Neuronal stem cell (in vitro differentiated cells): Measurements from ENCODE around the gene ADGRV1.
"Not testable (repeated sequence)": the region's sequence is repeated elsewhere in the genome, so short reads cannot be mapped to it uniquely, and the experiment has no call there.

Source experiments
- DNase-seq: peaks from one replicate; pipeline ENCODE4 v3.0.0-alpha.2; 2013; ENCODE audit warnings: low spot score
- H2AFZ ChIP-seq: one replicate; pipeline ENCODE4 v1.6.1; 2013; ENCODE audit warnings: mild to moderate bottlenecking, low read length, inconsistent platforms
- H2AK5ac ChIP-seq: 2 replicates; pipeline ENCODE4 v1.6.1; 2013; ENCODE audit warnings: low read depth, mild to moderate bottlenecking, inconsistent platforms, low read length, moderate library complexity, mixed read lengths
- H2BK120ac ChIP-seq: 2 replicates; pipeline ENCODE4 v1.6.1; 2013; ENCODE audit warnings: low read depth, mild to moderate bottlenecking, inconsistent platforms, low read length, moderate library complexity, mixed read lengths
- H2BK12ac ChIP-seq: one replicate; pipeline ENCODE4 v1.6.1; 2013; ENCODE audit warnings: low read length, inconsistent platforms
- H2BK15ac ChIP-seq: 2 replicates; pipeline ENCODE4 v1.6.1; 2013; ENCODE audit warnings: mild to moderate bottlenecking, low read length, inconsistent platforms, mixed read lengths
- H2BK5ac ChIP-seq: one replicate; pipeline ENCODE4 v1.6.1; 2013; ENCODE audit warnings: inconsistent platforms, mild to moderate bottlenecking, low read length, moderate library complexity
- H3K14ac ChIP-seq: one replicate; pipeline ENCODE4 v1.6.1; 2013; ENCODE audit warnings: low read length, inconsistent platforms
- H3K18ac ChIP-seq: 2 replicates; pipeline ENCODE4 v1.6.1; 2013; ENCODE audit warnings: low read length, inconsistent platforms
- H3K23ac ChIP-seq: 2 replicates; pipeline ENCODE4 v1.6.1; 2013; ENCODE audit warnings: low read depth, mild to moderate bottlenecking, mixed read lengths, low read length, inconsistent platforms; ENCODE audit not compliant: poor library complexity
- H3K27ac ChIP-seq: replicated peaks from 3 replicates; pipeline ENCODE4 v1.5.1; 2013; ENCODE audit warnings: low read length, inconsistent platforms
- H3K27me3 ChIP-seq, 3 experiments: 2 replicates each; pipeline ENCODE4 v1.6.1; 2013; ENCODE audit warnings: low read length in 3 of 3, mild to moderate bottlenecking in 2 of 3, inconsistent platforms in 1 of 3, low read depth in 1 of 3, mixed read lengths in 1 of 3, moderate library complexity in 1 of 3; ENCODE audit not compliant: control insufficient read depth in 3 of 3, insufficient read depth in 3 of 3
- H3K36me3 ChIP-seq, 2 donors: replicated peaks in 1 of 2; 2 replicates each; pipeline ENCODE4 v1.6.1; 2013; ENCODE audit warnings: low read length in 2 of 2; ENCODE audit not compliant: control insufficient read depth in 2 of 2, insufficient read depth in 2 of 2
- H3K4ac ChIP-seq: 2 replicates; pipeline ENCODE4 v1.6.1; 2013; ENCODE audit warnings: inconsistent platforms, mild to moderate bottlenecking, low read length, moderate library complexity
- H3K4me1 ChIP-seq, 2 donors: 1 replicate in 1 of 2; 2 replicates in 1 of 2; pipeline ENCODE4 v1.6.1; 2013; ENCODE audit warnings: low read length in 2 of 2, low read depth in 1 of 2; ENCODE audit not compliant: control insufficient read depth in 2 of 2, insufficient read depth in 1 of 2
- H3K4me2 ChIP-seq: one replicate; pipeline ENCODE4 v1.6.1; 2013; ENCODE audit warnings: mild to moderate bottlenecking, low read length, inconsistent platforms; ENCODE audit not compliant: insufficient read depth, poor library complexity, severe bottlenecking
- H3K4me3 ChIP-seq, 2 donors: 2 replicates each; pipeline ENCODE4 v1.5.1; 2013; ENCODE audit warnings: low read length in 2 of 2, mild to moderate bottlenecking in 2 of 2, inconsistent platforms in 1 of 2, moderate library complexity in 1 of 2
- H3K79me1 ChIP-seq: one replicate; pipeline ENCODE4 v1.6.1; 2013; ENCODE audit warnings: low read depth, mild to moderate bottlenecking, inconsistent platforms, low read length, moderate library complexity
- H3K9ac ChIP-seq: one replicate; pipeline ENCODE4 v1.6.1; 2013; ENCODE audit warnings: mild to moderate bottlenecking, low read depth, low read length, inconsistent platforms; ENCODE audit not compliant: poor library complexity
- H3K9me3 ChIP-seq, 2 donors: replicated peaks in 1 of 2; 2 replicates each; pipeline versions ENCODE3 to v1.6.1; 2013; ENCODE audit warnings: low read length in 2 of 2, mild to moderate bottlenecking in 2 of 2, inconsistent platforms in 1 of 2, low read depth in 1 of 2, mixed read lengths in 1 of 2, moderate library complexity in 1 of 2; ENCODE audit not compliant: control insufficient read depth in 2 of 2, insufficient read depth in 1 of 2
- H4K8ac ChIP-seq: one replicate; pipeline ENCODE4 v1.6.1; 2013; ENCODE audit warnings: low read depth, mild to moderate bottlenecking, inconsistent platforms, low read length, moderate library complexity
- H4K91ac ChIP-seq: one replicate; pipeline ENCODE4 v1.6.1; 2013; ENCODE audit warnings: low read length, low read depth, mild to moderate bottlenecking, inconsistent platforms; ENCODE audit not compliant: poor library complexity
- WGBS, 2 donors: extraction: QIAGEN DNeasy Blood & Tissue Kit; methylation state at CpG; one replicate each; pipeline ENCODE4 v1.1.7; 2013; ENCODE audit warnings: missing lambda C conversion rate in 2 of 2, mixed read lengths in 1 of 2; ENCODE audit not compliant: insufficient read length in 2 of 2, insufficient replicate concordance in 1 of 2; ENCODE audit errors: extremely low coverage in 2 of 2; 5-methylcytosine and 5-hydroxymethylcytosine counted together

ADGRV1 gene

DNA sequence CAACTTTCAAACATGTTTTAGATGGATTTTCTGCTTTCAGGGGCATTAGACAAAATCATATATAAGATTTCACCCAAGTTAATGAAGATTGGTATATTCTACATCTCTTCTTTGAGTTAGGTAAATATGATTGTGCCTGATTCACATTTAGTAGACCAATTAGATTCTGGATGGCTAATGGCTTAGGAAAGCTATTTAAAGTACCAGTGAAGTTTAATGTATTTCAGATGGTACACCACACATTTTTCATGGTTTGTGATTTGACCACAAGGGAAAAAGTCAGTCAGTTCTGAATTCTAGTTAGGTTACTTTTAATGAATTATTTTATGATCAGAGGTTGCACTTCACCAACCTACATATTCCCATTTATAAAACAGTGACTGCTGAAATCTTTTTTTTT, 409.7 kb downstream of the ADGRV1 start:
- Histone ChIP-seq H3K79me1 (no peaks in the 10 kb centered on the region), H3K36me3 (peaks cover 2 to 10% of the 10 kb centered on the region in 2 donors), H2AK5ac (no peak overlapping the region), H3K4me1 (no peaks in the 10 kb centered on the region), H3K23ac (no peak overlapping the region), H3K4ac (no peak overlapping the region), H3K18ac (no peak overlapping the region), H3K9me3 (peaks cover 4 to 18% of the 10 kb centered on the region in 2 donors), H3K4me2 (no peak overlapping the region), H3K27ac (no peak overlapping the region), H3K14ac (no peak overlapping the region), H3K9ac (no peak overlapping the region), H2BK12ac (no peak overlapping the region), H3K4me3 (no peak overlapping the region), H2BK5ac (no peak overlapping the region), H3K27me3 (no peaks in the 10 kb centered on the region), H2BK15ac (no peak overlapping the region), H4K91ac (no peak overlapping the region), H4K8ac (no peak overlapping the region), H2BK120ac (no peak overlapping the region), H2AFZ (no peak overlapping the region)
- DNase-seq = no peak

DNA sequence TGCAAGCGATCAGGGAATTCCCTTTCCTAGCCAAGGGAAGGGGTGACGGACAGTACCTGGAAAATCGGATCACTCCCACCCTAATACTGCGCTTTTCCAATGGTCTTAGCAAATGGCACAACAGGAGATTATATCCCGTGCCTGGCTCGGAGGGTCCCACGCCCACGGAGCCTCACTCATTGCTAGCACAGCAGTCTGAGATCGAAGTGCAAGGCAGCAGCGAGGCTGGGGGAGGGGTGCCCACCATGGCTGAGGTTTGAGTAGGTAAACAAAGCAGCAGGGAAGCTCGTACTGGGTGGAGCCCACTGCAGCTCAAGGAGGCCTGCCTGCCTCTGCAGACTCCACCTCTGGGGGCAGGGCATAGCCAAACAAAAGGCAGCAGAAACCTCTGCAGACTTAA, 411.3 kb downstream of the ADGRV1 start:
- not testable (repeated sequence) for H3K27ac ChIP-seq, H2BK15ac ChIP-seq, H4K8ac ChIP-seq, H3K18ac ChIP-seq, H3K9ac ChIP-seq, H3K4me2 ChIP-seq, DNase-seq, H3K4ac ChIP-seq, H3K79me1 ChIP-seq, H3K36me3 ChIP-seq, H4K91ac ChIP-seq, H2AK5ac ChIP-seq, H3K27me3 ChIP-seq, H3K4me1 ChIP-seq, H2AFZ ChIP-seq, H3K23ac ChIP-seq, H3K14ac ChIP-seq, H2BK5ac ChIP-seq, H2BK120ac ChIP-seq, H3K4me3 ChIP-seq, H2BK12ac ChIP-seq
- no CpG with 5 or more reads among the region's 11 CpGs for WGBS, 2 donors
- peaks cover 4 to 18% of the 10 kb centered on the region in 2 donors for H3K9me3 ChIP-seq

- no peak for DNase-seq
Observed at GRCh38 chr5:90981177-90981576, 422.6 kb downstream of the ADGRV1 start.

GRCh38 chr5:90981821-90982220, 423.2 kb downstream of the ADGRV1 start:
- Histone ChIP-seq H3K23ac (no peak overlapping the region), H2BK5ac (no peak overlapping the region), H3K27ac (no peak overlapping the region), H4K91ac (no peak overlapping the region), H2AFZ (no peak overlapping the region), H3K4me1 (no peaks in the 10 kb centered on the region), H3K4ac (no peak overlapping the region), H3K4me3 (no peak overlapping the region), H4K8ac (no peak overlapping the region), H2AK5ac (no peak overlapping the region), H3K27me3 (no peaks in the 10 kb centered on the region), H2BK12ac (no peak overlapping the region), H3K14ac (no peak overlapping the region), H3K9ac (no peak overlapping the region), H2BK15ac (no peak overlapping the region), H3K4me2 (no peak overlapping the region), H3K79me1 (no peaks in the 10 kb centered on the region), H2BK120ac (no peak overlapping the region), H3K36me3 (peaks cover 0 to 12% of the 10 kb centered on the region in 2 donors), H3K18ac (no peak overlapping the region), H3K9me3 (no peaks in the 10 kb centered on the region)
- DNase-seq = no peak
- WGBS, 2 donors = no CpG with 5 or more reads among the region's 1 CpG

More at GRCh38 chr5:90981177-90981576, 422.6 kb downstream of the ADGRV1 start:
- Histone ChIP-seq H2BK5ac (no peak overlapping the region), H3K4me1 (no peaks in the 10 kb centered on the region), H3K4me3 (no peak overlapping the region), H3K9me3 (no peaks in the 10 kb centered on the region), H3K27me3 (no peaks in the 10 kb centered on the region), H3K23ac (no peak overlapping the region), H3K18ac (no peak overlapping the region), H2BK120ac (no peak overlapping the region), H2BK12ac (no peak overlapping the region), H3K14ac (no peak overlapping the region), H3K4ac (no peak overlapping the region), H3K27ac (no peak overlapping the region), H3K4me2 (no peak overlapping the region), H2BK15ac (no peak overlapping the region), H3K36me3 (peaks cover 0 to 9% of the 10 kb centered on the region in 2 donors), H3K9ac (no peak overlapping the region), H4K8ac (no peak overlapping the region), H4K91ac (no peak overlapping the region), H3K79me1 (no peaks in the 10 kb centered on the region), H2AK5ac (no peak overlapping the region), H2AFZ (no peak overlapping the region)
- no CpG with 5 or more reads among the region's 5 CpGs for WGBS, 2 donors
